ENCODE data around the gene COQ8B.

DNA sequence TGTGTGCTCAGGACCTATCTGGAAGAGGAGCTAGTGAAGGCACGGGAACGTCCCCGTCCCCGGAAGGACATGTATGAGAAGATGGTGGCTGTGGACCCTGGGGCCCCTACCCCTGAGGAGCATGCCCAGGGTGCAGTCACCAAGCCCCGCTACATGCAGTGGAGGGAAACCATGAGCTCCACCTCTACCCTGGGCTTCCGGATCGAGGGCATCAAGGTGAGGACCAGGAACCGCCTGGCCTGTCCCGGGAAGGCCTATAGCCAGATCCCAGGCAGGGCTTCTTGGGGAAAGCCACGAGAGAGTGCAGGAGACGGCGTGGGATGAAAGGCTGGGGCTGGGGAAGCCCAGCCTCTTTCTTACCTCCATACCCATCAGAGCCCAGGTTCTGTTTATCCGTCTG, 16.5 kb upstream of the COQ8B start:
- TF ChIP-seq, protein P1, sequence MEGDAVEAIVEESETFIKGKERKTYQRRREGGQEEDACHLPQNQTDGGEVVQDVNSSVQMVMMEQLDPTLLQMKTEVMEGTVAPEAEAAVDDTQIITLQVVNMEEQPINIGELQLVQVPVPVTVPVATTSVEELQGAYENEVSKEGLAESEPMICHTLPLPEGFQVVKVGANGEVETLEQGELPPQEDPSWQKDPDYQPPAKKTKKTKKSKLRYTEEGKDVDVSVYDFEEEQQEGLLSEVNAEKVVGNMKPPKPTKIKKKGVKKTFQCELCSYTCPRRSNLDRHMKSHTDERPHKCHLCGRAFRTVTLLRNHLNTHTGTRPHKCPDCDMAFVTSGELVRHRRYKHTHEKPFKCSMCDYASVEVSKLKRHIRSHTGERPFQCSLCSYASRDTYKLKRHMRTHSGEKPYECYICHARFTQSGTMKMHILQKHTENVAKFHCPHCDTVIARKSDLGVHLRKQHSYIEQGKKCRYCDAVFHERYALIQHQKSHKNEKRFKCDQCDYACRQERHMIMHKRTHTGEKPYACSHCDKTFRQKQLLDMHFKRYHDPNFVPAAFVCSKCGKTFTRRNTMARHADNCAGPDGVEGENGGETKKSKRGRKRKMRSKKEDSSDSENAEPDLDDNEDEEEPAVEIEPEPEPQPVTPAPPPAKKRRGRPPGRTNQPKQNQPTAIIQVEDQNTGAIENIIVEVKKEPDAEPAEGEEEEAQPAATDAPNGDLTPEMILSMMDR (IDR thresholded peaks at IDR 0.05), result no peak
- no peak for TF ChIP-seq ZFX (IDR thresholded peaks at IDR 0.05; ENCODE audit: borderline replicate concordance)
